ENCODE measurements around the gene ERICH4.

ERICH4 gene

GRCh38 chr19:41409288-41409687 lies 33.7 kb upstream of the ERICH4 start:
- no peaks in the 10 kb centered on the region for H3K9me3 Mint-ChIP-seq
- H3K4me3 Mint-ChIP-seq, result no peak overlapping the region
- peaks cover 4% of the 10 kb centered on the region for H3K4me1 Mint-ChIP-seq (ENCODE audit: low read depth)
- no peak overlapping the region for H3K27ac Mint-ChIP-seq
- H3K36me3 Mint-ChIP-seq (ENCODE audit: low read depth), result peaks cover 10% of the 10 kb centered on the region
- H3K27me3 Mint-ChIP-seq (ENCODE audit: low read depth), result no peaks in the 10 kb centered on the region

- H3K27me3 Mint-ChIP-seq (ENCODE audit: low read depth), result no peaks in the 10 kb centered on the region
- H3K4me1 Mint-ChIP-seq (ENCODE audit: low read depth), result peaks cover 4% of the 10 kb centered on the region
- no peaks in the 10 kb centered on the region for H3K9me3 Mint-ChIP-seq
- peaks cover 13% of the 10 kb centered on the region for H3K36me3 Mint-ChIP-seq (ENCODE audit: low read depth)
- no peak overlapping the region for H3K27ac Mint-ChIP-seq
- H3K4me3 Mint-ChIP-seq, result no peak overlapping the region
Observed at GRCh38 chr19:41410336-41411054, 32.5 kb upstream of the ERICH4 start.

GRCh38 chr19:41411100-41411967 lies 31.6 kb upstream of the ERICH4 start:
- Mint-ChIP-seq H3K4me1 (ENCODE audit: low read depth) (peaks cover 4% of the 10 kb centered on the region), H3K27me3 (ENCODE audit: low read depth) (no peaks in the 10 kb centered on the region), H3K36me3 (ENCODE audit: low read depth) (peaks cover 13% of the 10 kb centered on the region), H3K4me3 (no peak overlapping the region), H3K27ac (no peak overlapping the region), H3K9me3 (no peaks in the 10 kb centered on the region)

- Mint-ChIP-seq H3K36me3 (ENCODE audit: low read depth) (peaks cover 13% of the 10 kb centered on the region), H3K4me3 (no peak overlapping the region), H3K27me3 (ENCODE audit: low read depth) (no peaks in the 10 kb centered on the region), H3K4me1 (ENCODE audit: low read depth) (peaks cover 4% of the 10 kb centered on the region), H3K27ac (no peak overlapping the region), H3K9me3 (no peaks in the 10 kb centered on the region)
Observed at GRCh38 chr19:41411968-41412265, 31.0 kb upstream of the ERICH4 start.

GRCh38 chr19:41412953-41413352 lies 30.0 kb upstream of the ERICH4 start:
- Mint-ChIP-seq H3K27me3 (ENCODE audit: low read depth) (no peaks in the 10 kb centered on the region), H3K9me3 (no peaks in the 10 kb centered on the region), H3K4me3 (no peak overlapping the region), H3K36me3 (ENCODE audit: low read depth) (peaks cover 14% of the 10 kb centered on the region), H3K4me1 (ENCODE audit: low read depth) (peaks cover 3% of the 10 kb centered on the region), H3K27ac (no peak overlapping the region)

GRCh38 chr19:41413947-41414346 lies 29.0 kb upstream of the ERICH4 start:
- no peak overlapping the region for H3K4me3 Mint-ChIP-seq
- H3K4me1 Mint-ChIP-seq (ENCODE audit: low read depth), result peaks cover 3% of the 10 kb centered on the region
- H3K27ac Mint-ChIP-seq, result no peak overlapping the region
- no peaks in the 10 kb centered on the region for H3K9me3 Mint-ChIP-seq
- H3K27me3 Mint-ChIP-seq (ENCODE audit: low read depth), result no peaks in the 10 kb centered on the region
- H3K36me3 Mint-ChIP-seq (ENCODE audit: low read depth), result peaks cover 14% of the 10 kb centered on the region

- Mint-ChIP-seq H3K27me3 (ENCODE audit: low read depth) (no peaks in the 10 kb centered on the region), H3K9me3 (no peaks in the 10 kb centered on the region), H3K4me3 (no peak overlapping the region), H3K36me3 (ENCODE audit: low read depth) (peaks cover 17% of the 10 kb centered on the region), H3K27ac (no peak overlapping the region), H3K4me1 (ENCODE audit: low read depth) (peaks cover 1% of the 10 kb centered on the region)
Observed at GRCh38 chr19:41414461-41414860, 28.5 kb upstream of the ERICH4 start.

- H3K4me3 Mint-ChIP-seq, result no peak overlapping the region
- no peak overlapping the region for H3K27ac Mint-ChIP-seq
- no peaks in the 10 kb centered on the region for H3K4me1 Mint-ChIP-seq (ENCODE audit: low read depth)
- peaks cover 17% of the 10 kb centered on the region for H3K36me3 Mint-ChIP-seq (ENCODE audit: low read depth)
- no peaks in the 10 kb centered on the region for H3K9me3 Mint-ChIP-seq
- no peaks in the 10 kb centered on the region for H3K27me3 Mint-ChIP-seq (ENCODE audit: low read depth)
Observed at GRCh38 chr19:41415154-41415571, 27.8 kb upstream of the ERICH4 start.

GRCh38 chr19:41416194-41416674 lies 26.7 kb upstream of the ERICH4 start:
- Mint-ChIP-seq H3K4me3 (no peak overlapping the region), H3K27me3 (ENCODE audit: low read depth) (no peaks in the 10 kb centered on the region), H3K36me3 (ENCODE audit: low read depth) (peaks cover 20% of the 10 kb centered on the region), H3K9me3 (no peaks in the 10 kb centered on the region), H3K27ac (no peak overlapping the region), H3K4me1 (ENCODE audit: low read depth) (no peaks in the 10 kb centered on the region)

GRCh38 chr19:41420101-41420880 lies 22.7 kb upstream of the ERICH4 start:
- no peaks in the 10 kb centered on the region for H3K4me1 Mint-ChIP-seq (ENCODE audit: low read depth)
- H3K27ac Mint-ChIP-seq, result no peak overlapping the region
- peaks cover 15% of the 10 kb centered on the region for H3K36me3 Mint-ChIP-seq (ENCODE audit: low read depth)
- H3K9me3 Mint-ChIP-seq, result no peaks in the 10 kb centered on the region
- no peaks in the 10 kb centered on the region for H3K27me3 Mint-ChIP-seq (ENCODE audit: low read depth)
- no peak overlapping the region for H3K4me3 Mint-ChIP-seq

- peaks cover 16% of the 10 kb centered on the region for H3K36me3 Mint-ChIP-seq (ENCODE audit: low read depth)
- H3K4me1 Mint-ChIP-seq (ENCODE audit: low read depth), result no peaks in the 10 kb centered on the region
- H3K4me3 Mint-ChIP-seq, result no peak overlapping the region
- no peak overlapping the region for H3K27ac Mint-ChIP-seq
- no peaks in the 10 kb centered on the region for H3K9me3 Mint-ChIP-seq
- H3K27me3 Mint-ChIP-seq (ENCODE audit: low read depth), result no peaks in the 10 kb centered on the region
Observed at GRCh38 chr19:41421314-41421713, 21.6 kb upstream of the ERICH4 start.

- Mint-ChIP-seq H3K9me3 (no peaks in the 10 kb centered on the region), H3K4me3 (no peak overlapping the region), H3K27me3 (ENCODE audit: low read depth) (no peaks in the 10 kb centered on the region), H3K36me3 (ENCODE audit: low read depth) (peaks cover 16% of the 10 kb centered on the region), H3K4me1 (ENCODE audit: low read depth) (peaks cover 2% of the 10 kb centered on the region), H3K27ac (no peak overlapping the region)
Observed at GRCh38 chr19:41421973-41422372, 21.0 kb upstream of the ERICH4 start.

- H3K36me3 Mint-ChIP-seq (ENCODE audit: low read depth), result peaks cover 13% of the 10 kb centered on the region
Observed at GRCh38 chr19:41422456-41422855, 20.5 kb upstream of the ERICH4 start.

GRCh38 chr19:41422955-41423354 lies 20.0 kb upstream of the ERICH4 start:
- Mint-ChIP-seq H3K4me1 (ENCODE audit: low read depth) (peaks cover 8% of the 10 kb centered on the region), H3K9me3 (no peaks in the 10 kb centered on the region), H3K27me3 (ENCODE audit: low read depth) (no peaks in the 10 kb centered on the region), H3K27ac (no peak overlapping the region), H3K36me3 (ENCODE audit: low read depth) (peaks cover 16% of the 10 kb centered on the region), H3K4me3 (no peak overlapping the region)

More at GRCh38 chr19:41422456-41422855, 20.5 kb upstream of the ERICH4 start:
- no peak overlapping the region for H3K4me3 Mint-ChIP-seq
- H3K27me3 Mint-ChIP-seq (ENCODE audit: low read depth), result no peaks in the 10 kb centered on the region
- H3K4me1 Mint-ChIP-seq (ENCODE audit: low read depth), result peaks cover 4% of the 10 kb centered on the region
- H3K9me3 Mint-ChIP-seq, result no peaks in the 10 kb centered on the region
- H3K27ac Mint-ChIP-seq, result no peak overlapping the region

Data from T-helper 1 cell treated with Interleukin-12 subunit alpha and Interleukin-12 subunit beta and Interleukin-4 antibody, amounts not matched to agents 30 μg/mL and 1 μg/mL, for 36 hours (primary cell).